Liver (tissue), 9 donors: ENCODE results near the gene TNS2. TPM values are rescaled to one million over a fixed set of nuclear protein-coding genes. Genes with fewer than 3 reads are reported as not detected.

Experiments used
- DNase-seq: peaks from one replicate; pipeline ENCODE4 v3.0.0-alpha.2; 2017; ENCODE audit warnings: low spot score
- H3K27ac ChIP-seq, 2 donors: one replicate each; pipeline ENCODE4 v1.7.0; 2013; ENCODE audit warnings: inconsistent platforms in 2 of 2, low read length in 2 of 2, control low read depth in 1 of 2, low read depth in 1 of 2, mild to moderate bottlenecking in 1 of 2
- H3K27me3 ChIP-seq, 4 donors: one replicate each; pipeline versions ENCODE4 v1.6.1 to v1.7.0; 2013; ENCODE audit warnings: low read length in 3 of 4, inconsistent platforms in 1 of 4, mild to moderate bottlenecking in 1 of 4, moderate library complexity in 1 of 4; ENCODE audit not compliant: control insufficient read depth in 4 of 4, insufficient read depth in 4 of 4
- H3K36me3 ChIP-seq, 4 donors: one replicate each; pipeline versions ENCODE4 v1.6.1 to v1.7.0; 2013; ENCODE audit warnings: low read length in 3 of 4, mild to moderate bottlenecking in 3 of 4, low read depth in 1 of 4, moderate library complexity in 1 of 4; ENCODE audit not compliant: control insufficient read depth in 4 of 4, insufficient read depth in 3 of 4
- H3K4me1 ChIP-seq, 4 donors: one replicate each; pipeline versions ENCODE4 v1.6.1 to v1.7.0; 2013; ENCODE audit warnings: low read length in 3 of 4, mild to moderate bottlenecking in 3 of 4, moderate library complexity in 1 of 4; ENCODE audit not compliant: control insufficient read depth in 4 of 4, insufficient read depth in 4 of 4
- H3K4me3 ChIP-seq, 3 donors: one replicate each; pipeline versions ENCODE4 v1.6.1 to v1.7.0; 2013; ENCODE audit warnings: low read length in 3 of 3, control low read depth in 1 of 3, low read depth in 1 of 3, mild to moderate bottlenecking in 1 of 3
- H3K9ac ChIP-seq, 2 donors: one replicate each; pipeline ENCODE4 v1.7.0; 2013; ENCODE audit warnings: low read length in 2 of 2, mild to moderate bottlenecking in 2 of 2, moderate library complexity in 2 of 2, control low read depth in 1 of 2, low read depth in 1 of 2
- H3K9me3 ChIP-seq, 4 donors: one replicate each; pipeline versions ENCODE4 v1.6.1 to v1.7.0; 2013; ENCODE audit warnings: low read length in 3 of 4; ENCODE audit not compliant: control insufficient read depth in 4 of 4
- ATF3 ChIP-seq: IDR thresholded peaks from 2 replicates; pipeline ENCODE4 v1.6.1; 2016; ENCODE audit warnings: antibody characterized with exemption
- CTCF ChIP-seq: fragments of 150-350 bp; IDR thresholded peaks from 2 replicates; pipeline ENCODE4 v1.5.1; 2017; ENCODE audit warnings: improper control_type of control experiment, low read depth, low read length; ENCODE audit not compliant: missing input control
- EGR1 ChIP-seq, 2 donors: IDR thresholded peaks; 2 replicates each; pipeline ENCODE4 v1.6.1; 2016 to 2018; ENCODE audit warnings: antibody characterized with exemption in 2 of 2, low read depth in 2 of 2
- FOXA1 ChIP-seq: IDR thresholded peaks from 2 replicates; pipeline ENCODE4 v1.6.1; 2016; ENCODE audit warnings: antibody characterized with exemption
- FOXA2 ChIP-seq: IDR thresholded peaks from 2 replicates; pipeline ENCODE4 v1.6.1; 2016; ENCODE audit warnings: antibody characterized with exemption
- GABPA ChIP-seq, 2 donors: IDR thresholded peaks in 1 of 2; conservative IDR thresholded peaks in 1 of 2; 2 replicates each; pipeline ENCODE4 v1.6.1; 2016; ENCODE audit warnings: antibody characterized with exemption in 2 of 2, mild to moderate bottlenecking in 1 of 2, moderate library complexity in 1 of 2
- HNF4A ChIP-seq, 2 donors: conservative IDR thresholded peaks; 2 replicates each; pipeline ENCODE4 v1.6.1; 2016; ENCODE audit warnings: antibody characterized with exemption in 2 of 2, mild to moderate bottlenecking in 2 of 2
- HNF4G ChIP-seq: IDR thresholded peaks from 2 replicates; pipeline ENCODE4 v1.6.1; 2016; ENCODE audit warnings: antibody characterized with exemption
- JUND ChIP-seq, 2 donors: IDR thresholded peaks; 2 replicates each; pipeline ENCODE4 v1.6.1; 2016; ENCODE audit warnings: antibody characterized with exemption in 2 of 2
- MAX ChIP-seq: IDR thresholded peaks from 2 replicates; pipeline ENCODE4 v1.6.1; 2016; ENCODE audit warnings: antibody characterized with exemption
- NR2F2 ChIP-seq: IDR thresholded peaks from 2 replicates; pipeline ENCODE4 v1.6.1; 2016; ENCODE audit warnings: antibody characterized with exemption
- RAD21 ChIP-seq, 2 donors: IDR thresholded peaks; 2 replicates each; pipeline ENCODE4 v1.6.1; 2016; ENCODE audit warnings: antibody characterized with exemption in 2 of 2, mild to moderate bottlenecking in 2 of 2
- REST ChIP-seq: IDR thresholded peaks from 2 replicates; pipeline ENCODE4 v1.6.1; 2016; ENCODE audit warnings: antibody characterized with exemption, mild to moderate bottlenecking
- RXRA ChIP-seq, 2 donors: IDR thresholded peaks; 2 replicates each; pipeline ENCODE4 v1.6.1; 2017 to 2018; ENCODE audit warnings: antibody characterized with exemption in 2 of 2, mild to moderate bottlenecking in 1 of 2
- SP1 ChIP-seq: IDR thresholded peaks from 2 replicates; pipeline ENCODE4 v1.6.1; 2018; ENCODE audit warnings: antibody characterized with exemption, mild to moderate bottlenecking
- TAF1 ChIP-seq: conservative IDR thresholded peaks from 2 replicates; pipeline ENCODE4 v1.6.1; 2016; ENCODE audit warnings: antibody characterized with exemption, mild to moderate bottlenecking
- YY1 ChIP-seq: IDR thresholded peaks from 2 replicates; pipeline ENCODE4 v1.6.1; 2016; ENCODE audit warnings: antibody characterized with exemption, mild to moderate bottlenecking
- ZBTB33 ChIP-seq: IDR thresholded peaks from 2 replicates; pipeline ENCODE4 v1.6.1; 2016; ENCODE audit warnings: antibody characterized with exemption
- WGBS: extraction: QIAGEN DNeasy Blood & Tissue Kit; methylation state at CpG from one replicate; pipeline ENCODE4 v1.1.7; 2013; 5-methylcytosine and 5-hydroxymethylcytosine counted together
- polyA plus RNA-seq, 2 donors: library from polyadenylated mRNA; stranded (reverse) in 1 of 2; unstranded in 1 of 2; fragments of 200-250 nt in 1 of 2; fragments of >200 nt in 1 of 2; fragmentation: Nextera tagmentation in 1 of 2; extraction: Ambion mirVana in 1 of 2; gene quantifications; one replicate each; pipeline versions ENCODE4 v1.2.1 to v1.2.3, GENCODE V29; 2013 to 2015
- total RNA-seq, 2 donors: library from RNA; depleted of rRNA; stranded (reverse); fragments of >200 nt; gene quantifications; one replicate each; pipeline ENCODE4 v1.2.3, GENCODE V29; 2014
- donor health status: healthy.
- donor health status: healthy.
- donor health status: healthy.
- donor health status: healthy.
- donor health status: healthy.

Gene TNS2
- total and polyA plus RNA-seq, 4 donors = 11.7 to 94.0 (median 46.0) TPM

- DNase-seq = peak; percentile 57
- Histone ChIP-seq H3K27ac (peak overlapping the region; percentile 94 to 98), H3K9me3 (no peaks in the 10 kb centered on the region), H3K4me1 (peaks cover 9 to 68% (median 48%) of the 10 kb centered on the region in 4 donors), H3K36me3 (peaks cover 3 to 6% (median 5%) of the 10 kb centered on the region in 4 donors), H3K4me3 (peak overlapping the region; percentile 80 to 94 (median 87)), H3K9ac (peak overlapping the region; percentile 84 to 93), H3K27me3 (no peaks in the 10 kb centered on the region)
- WGBS = 18% methylated on average over 11 of the region's 11 CpGs
- TF ChIP-seq JUND (IDR thresholded peaks at IDR 0.05) (peak; percentile 25 to 59), RAD21 (IDR thresholded peaks at IDR 0.05) (peak in 1 of 2 donors; percentile 25), YY1 (peak; percentile 57), ZBTB33 (peak; percentile 55), RXRA (IDR thresholded peaks at IDR 0.05) (peak; percentile 69 to 76), HNF4G (peak; percentile 23), MAX (peak; percentile 80), NR2F2 (peak; percentile 86), FOXA2 (peak; percentile 71), HNF4A (conservative IDR thresholded peaks at IDR 0.05) (peak; percentile 78 to 81), TAF1 (peak; percentile 57), CTCF (peak; percentile 29), FOXA1 (no peak), GABPA (IDR thresholded peaks at IDR 0.05 in 1 of 2, conservative IDR thresholded peaks at IDR 0.05 in 1 of 2) (no peak), REST (peak; percentile 64), ATF3 (peak; percentile 73), EGR1 (IDR thresholded peaks at IDR 0.05; ENCODE audit: low read depth in 2 of 2) (peak; percentile 15 to 34), SP1 (peak; percentile 68)
Observed at GRCh38 chr12:53051058-53051880, 1.4 kb downstream of the TNS2 start.
